ENCODE data around the gene PRKCSH.
"Not testable (repeated sequence)": the region's sequence is repeated elsewhere in the genome, so short reads cannot be mapped to it uniquely, and the experiment has no call there.

PRKCSH gene

DNA sequence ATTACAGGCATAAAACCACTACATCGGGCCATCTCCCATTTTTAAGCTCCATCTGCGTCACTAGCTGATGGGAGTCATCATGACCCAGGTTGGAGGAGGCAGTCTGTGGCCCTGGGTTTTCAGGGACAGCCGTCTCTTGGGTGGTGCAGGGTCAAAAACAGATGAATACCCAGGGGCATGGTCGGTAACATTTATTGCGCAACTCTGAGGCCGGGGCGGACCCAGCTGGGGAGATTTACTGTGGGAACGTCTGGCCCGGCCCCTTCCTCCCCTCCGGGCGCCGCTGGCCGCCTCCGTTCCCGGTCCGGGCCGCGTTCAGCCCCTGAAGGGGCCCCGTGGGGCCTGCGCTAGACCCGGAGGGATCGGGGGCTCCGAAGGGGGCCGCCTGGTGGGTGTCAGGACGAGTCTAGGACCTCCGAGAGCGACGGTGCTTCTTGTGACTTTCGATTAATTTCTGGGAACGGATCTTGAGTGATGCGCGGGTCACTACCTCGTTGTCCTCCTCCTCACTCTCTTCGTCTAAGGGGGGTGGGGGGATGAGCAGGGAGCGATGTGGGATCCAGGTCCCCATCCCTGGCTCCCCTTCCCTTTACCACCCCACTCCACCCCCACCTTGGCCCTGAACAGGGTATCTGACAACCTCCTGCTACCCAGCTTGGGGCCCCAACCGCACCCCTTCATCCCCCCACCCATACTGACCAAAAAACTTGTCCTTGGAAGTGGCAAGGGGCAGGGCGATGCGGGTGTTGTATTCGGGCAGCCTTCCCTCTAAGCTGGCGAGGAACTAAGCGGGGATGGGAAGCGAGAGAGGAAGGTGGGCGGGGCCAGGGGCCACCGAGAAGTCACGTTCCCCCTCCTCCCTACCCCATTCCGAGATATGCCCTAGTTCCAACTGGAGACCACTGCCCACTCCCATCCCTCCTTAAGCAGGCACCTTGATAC lies 14.7 kb upstream of the PRKCSH start:
- no peak for DNase-seq (ENCODE audit: low read depth)

- DNase-seq (ENCODE audit: low read depth): no peak
Measured at GRCh38 chr19:11421371-11422098, 13.9 kb upstream of the PRKCSH start.

DNA sequence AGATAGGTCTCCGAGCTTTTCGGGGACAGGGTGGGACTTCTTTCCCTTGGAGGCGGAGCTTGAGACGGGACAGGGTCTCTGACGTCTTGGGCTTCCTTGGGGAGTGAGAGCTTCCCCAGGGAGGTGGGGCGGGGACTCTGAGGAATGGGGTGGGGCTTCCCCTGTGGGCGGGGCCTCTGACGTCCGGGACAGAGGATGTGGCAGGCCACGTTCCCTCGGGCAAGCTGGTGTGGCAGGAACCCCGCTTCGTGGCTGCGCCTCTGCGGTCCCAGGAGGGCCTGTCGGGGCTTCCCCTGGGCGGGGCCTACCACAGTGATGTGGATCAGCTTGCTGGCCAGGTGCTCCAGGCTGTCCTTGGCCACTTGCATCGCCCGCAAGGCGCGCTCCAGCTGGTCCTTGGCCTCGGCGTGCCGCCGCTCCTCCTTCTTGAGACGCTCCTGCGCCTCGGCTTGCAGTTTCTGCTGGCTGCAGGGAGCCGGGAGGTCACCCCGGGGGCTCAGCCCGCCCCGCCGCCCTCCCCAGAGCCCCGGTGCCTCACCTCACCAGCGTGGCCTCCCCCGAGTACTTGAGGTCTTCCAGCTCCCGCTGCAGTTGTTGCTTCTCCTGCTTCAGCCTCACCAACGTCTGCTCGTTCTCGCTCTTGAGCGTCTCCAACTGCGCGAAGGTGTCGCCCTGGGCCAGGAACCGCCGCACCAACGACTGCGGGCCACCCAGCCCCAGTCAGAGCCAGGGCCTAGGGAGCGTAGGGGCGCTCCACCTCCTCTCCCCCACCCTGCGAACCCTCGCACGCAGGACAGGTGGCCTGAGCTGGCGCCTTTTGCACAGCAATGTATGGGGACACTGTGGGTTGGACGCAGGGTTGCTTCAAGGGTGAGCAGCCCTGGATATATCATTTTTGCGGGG lies 13.0 kb upstream of the PRKCSH start:
- peak; percentile 39 for DNase-seq (ENCODE audit: low read depth)

GRCh38 chr19:11423164-11423790 lies 12.2 kb upstream of the PRKCSH start:
- DNase-seq (ENCODE audit: low read depth): no peak

DNA sequence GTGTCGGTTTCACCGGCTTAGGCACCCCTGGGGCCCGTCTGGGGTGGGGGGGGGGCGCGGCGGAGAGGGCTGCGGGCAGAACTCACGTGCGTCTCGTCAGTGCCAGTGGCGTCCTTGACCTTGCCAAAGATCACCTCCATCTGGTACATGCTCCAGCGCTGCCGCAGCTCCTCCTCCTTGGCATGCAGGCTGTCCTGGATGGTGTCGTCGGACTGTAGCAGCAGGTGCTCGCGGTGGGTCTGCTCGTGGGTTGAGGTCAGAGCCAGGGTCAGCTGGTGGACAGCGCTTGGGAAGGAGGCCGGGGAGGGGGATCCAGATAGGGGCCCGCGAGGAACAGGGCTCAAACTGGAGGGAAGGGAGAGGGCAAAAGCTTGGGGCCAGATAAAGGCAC lies 11.6 kb upstream of the PRKCSH start:
- no peak for DNase-seq (ENCODE audit: low read depth)

DNA sequence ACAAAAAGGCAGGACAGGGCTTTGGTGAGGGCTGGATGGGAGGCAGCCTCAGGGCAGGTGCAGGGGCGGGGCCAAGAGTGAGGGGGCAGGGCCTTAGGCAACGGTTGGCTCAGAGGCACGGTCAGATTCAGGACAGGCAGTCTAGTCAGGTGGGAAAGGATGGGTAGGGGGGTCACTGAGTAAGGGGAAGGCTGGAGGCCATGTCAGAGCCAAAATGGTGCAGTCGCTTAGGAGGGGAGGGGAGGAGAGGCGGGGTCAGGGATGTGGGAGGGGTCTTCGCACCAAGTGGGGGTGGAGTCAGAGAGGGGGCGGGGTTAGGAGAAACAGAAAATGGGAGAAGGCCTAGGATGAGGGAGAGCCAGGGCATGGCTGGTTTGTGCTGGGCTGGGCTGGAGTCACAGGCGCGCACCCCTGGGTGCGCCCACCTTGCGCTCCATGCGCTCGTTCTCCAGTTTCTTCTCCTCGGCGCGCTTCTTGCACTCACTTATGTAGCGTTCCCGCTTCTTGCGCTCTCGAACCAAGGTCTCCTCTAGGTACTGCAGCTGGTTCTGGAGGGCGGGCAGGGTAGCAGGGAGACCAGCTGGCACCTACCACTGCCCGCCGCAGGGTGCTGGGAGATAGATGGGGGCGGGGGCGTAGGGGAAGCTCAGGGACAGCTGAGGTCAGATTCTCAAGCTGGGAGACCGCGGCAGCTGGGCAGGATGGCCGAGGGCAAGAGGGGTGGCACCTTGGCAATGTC lies 9.5 kb upstream of the PRKCSH start:
- DNase-seq (ENCODE audit: low read depth): no peak

GRCh38 chr19:11426656-11427055 lies 8.8 kb upstream of the PRKCSH start:
- DNase-seq (ENCODE audit: low read depth): no peak

GRCh38 chr19:11433526-11433925 lies 1.9 kb upstream of the PRKCSH start:
- not testable (repeated sequence) for DNase-seq (ENCODE audit: low read depth)

GRCh38 chr19:11434703-11435056 lies 755 bp upstream of the PRKCSH start:
- DNase-seq (ENCODE audit: low read depth): no peak

DNA sequence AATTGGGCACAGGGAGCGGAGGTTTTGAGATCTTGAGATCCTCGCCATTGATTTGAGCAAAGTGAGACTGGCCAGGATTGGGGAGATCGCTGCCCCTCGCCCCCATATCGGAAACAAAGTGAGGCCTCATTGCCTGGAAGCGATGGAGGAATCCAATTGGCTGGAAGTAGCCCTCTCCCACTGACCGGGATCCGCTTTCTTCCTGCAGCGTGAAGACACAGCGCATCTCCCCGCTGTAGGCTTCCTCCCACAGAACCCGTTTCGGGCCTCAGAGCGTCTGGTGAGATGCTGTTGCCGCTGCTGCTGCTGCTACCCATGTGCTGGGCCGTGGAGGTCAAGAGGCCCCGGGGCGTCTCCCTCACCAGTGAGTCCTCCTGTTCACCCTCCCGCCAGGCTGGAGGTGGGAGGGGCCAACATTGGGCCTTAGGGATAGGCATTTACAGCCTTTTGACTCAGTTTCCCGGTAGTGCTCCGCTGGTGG lies 438 bp downstream of the PRKCSH start:
- DNase-seq (ENCODE audit: low read depth): no peak

DNA sequence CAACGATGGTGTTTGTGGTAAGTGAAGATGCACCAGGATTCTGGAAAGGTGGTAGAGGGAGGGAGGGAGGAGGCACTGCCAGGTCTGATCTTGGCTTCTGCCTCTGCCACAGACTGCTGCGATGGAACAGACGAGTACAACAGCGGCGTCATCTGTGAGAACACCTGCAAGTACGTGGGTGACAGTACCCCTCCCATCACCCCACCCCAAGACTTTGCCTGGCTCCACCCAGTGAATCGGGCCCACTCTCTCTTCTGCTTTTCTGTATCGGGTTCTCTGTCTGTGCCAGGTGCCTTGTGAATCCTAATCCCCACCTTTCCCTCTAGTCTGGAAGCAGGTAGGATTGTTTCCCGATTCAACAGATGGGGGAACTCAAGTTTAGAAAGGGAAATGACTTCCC lies 2.5 kb downstream of the PRKCSH start:
- no peak for DNase-seq (ENCODE audit: low read depth)

GRCh38 chr19:11444059-11444458 lies 8.6 kb downstream of the PRKCSH start:
- DNase-seq (ENCODE audit: low read depth): no peak

DNA sequence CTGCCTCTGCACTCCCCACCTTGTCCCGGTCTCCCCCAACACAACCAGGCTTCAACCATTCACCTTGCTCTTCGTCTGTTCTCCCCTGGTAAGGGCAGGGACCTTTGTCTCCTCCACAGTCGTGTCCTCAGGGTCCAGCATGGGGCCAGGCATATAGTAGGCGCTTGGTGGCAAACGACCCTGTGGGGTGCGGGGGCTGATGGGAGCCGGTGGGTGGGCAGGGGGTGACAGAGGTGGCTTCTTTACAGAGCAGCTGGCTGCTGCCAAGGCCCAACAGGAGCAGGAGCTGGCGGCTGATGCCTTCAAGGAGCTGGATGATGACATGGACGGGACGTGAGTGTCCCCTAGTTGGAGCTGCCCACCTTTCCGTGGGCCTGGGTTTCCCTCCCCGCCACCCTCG lies 9.7 kb downstream of the PRKCSH start:
- DNase-seq (ENCODE audit: low read depth): no peak

DNA sequence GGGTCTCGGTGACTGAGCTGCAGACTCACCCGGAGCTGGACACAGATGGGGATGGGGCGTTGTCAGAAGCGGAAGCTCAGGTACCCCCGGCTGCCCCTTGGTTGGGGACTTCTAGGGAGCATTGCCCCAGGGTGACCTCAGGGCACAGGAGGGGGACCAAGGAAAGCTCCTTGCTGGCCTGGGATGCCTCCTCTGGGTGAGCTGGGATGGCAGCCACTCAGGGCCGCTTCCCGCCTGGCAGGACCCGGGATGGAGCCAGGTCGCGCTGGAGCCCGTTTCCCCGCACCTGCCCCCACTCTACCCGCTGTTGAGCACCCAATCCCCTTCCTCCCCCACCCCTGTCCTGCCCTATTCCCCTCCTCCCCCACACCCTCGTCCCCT lies 10.8 kb downstream of the PRKCSH start:
- no peak for DNase-seq (ENCODE audit: low read depth)

DNA sequence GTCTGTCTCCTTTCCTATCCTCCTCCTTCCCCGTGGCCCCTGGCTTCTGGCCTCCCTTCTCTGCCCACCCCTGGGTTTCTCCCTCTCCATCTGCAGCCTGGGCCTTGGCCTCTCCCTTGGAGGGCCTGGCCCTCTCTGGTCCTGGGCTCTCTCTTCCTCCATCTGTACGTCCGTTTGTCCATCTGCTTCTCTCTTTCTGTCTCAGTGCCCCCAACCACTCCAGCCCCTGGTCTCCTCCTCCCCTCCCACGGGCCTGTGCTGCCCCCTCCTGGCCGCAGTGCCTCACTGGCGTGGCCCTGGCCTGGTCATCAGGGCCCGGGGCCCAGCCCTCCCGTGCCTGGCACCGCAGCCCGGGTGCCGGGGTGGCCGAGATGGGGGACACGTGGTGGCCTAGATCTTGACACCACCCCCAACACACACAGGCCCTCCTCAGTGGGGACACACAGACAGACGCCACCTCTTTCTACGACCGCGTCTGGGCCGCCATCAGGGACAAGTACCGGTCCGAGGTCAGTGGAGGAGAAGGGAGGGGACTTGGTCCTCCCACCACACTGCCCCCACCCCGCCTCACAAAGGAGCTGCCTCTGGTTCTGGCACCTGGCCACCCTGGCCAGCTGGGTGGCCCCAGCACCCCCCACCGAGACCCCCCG lies 11.3 kb downstream of the PRKCSH start:
- DNase-seq (ENCODE audit: low read depth): no peak

- no peak for DNase-seq (ENCODE audit: low read depth)
Measured at GRCh38 chr19:11447347-11448262, 12.2 kb downstream of the PRKCSH start.

DNA sequence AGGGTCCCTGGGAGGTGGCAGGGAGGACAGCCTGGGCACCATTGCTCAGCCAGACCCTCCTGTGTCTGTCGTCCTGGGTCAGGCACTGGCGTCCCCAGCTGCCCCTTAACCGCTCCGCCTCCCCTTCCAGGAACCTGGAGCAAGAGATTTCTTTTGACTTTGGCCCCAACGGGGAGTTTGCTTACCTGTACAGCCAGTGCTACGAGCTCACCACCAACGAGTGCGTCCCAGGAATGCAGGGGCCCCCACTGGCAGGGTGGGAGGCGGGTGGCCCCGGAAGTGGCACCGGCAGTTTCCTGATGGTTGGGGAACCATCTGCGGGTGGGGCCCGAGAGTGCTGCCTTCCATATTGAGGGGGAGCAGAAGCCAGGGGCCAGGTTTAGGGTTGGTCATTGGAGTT lies 13.0 kb downstream of the PRKCSH start:
- DNase-seq (ENCODE audit: low read depth): no peak

- DNase-seq (ENCODE audit: low read depth): no peak
Measured at GRCh38 chr19:11448923-11449554, 13.6 kb downstream of the PRKCSH start.

All from stimulated activated CD8-positive, alpha-beta memory T cell treated with anti-CD3 and anti-CD28 coated beads, Interleukin-15, amount 100 ng/mL, for 24 hours (primary cell).